NCI-H524 treated with DMSO at 0.1 percent for 48 hours (cell line): Measurements from ENCODE around the gene SF3B2.
A peak's percentile ranks its signal among the peaks of the same experiment; 100 is the strongest.
"Not testable (repeated sequence)": the region's sequence is repeated elsewhere in the genome, so short reads cannot be mapped to it uniquely, and the experiment has no call there.

Experiments used
- DNase-seq: peaks from one replicate; lab custom pipeline; 2025; lab: John Stamatoyannopoulos, UW

The SF3B2 gene

DNA sequence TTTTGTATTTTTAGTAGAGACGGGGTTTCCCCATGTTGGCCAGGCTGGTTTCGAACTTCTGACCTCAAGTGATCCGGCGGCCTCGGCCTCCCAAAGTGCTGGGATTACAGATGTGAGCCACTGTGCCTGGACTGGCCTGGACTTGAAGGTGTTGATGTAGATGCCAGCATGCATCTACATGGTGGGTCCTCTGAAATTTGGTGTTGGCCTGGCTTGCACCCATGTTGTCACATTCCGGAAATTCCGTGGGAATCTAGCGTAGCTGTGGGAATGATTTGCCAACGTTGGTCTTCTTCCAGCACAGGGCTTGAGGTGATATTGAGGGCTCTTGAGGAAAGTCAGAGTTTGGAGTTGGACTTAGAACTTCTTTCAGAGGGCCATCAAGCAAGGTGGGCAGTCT is 24.4 kb downstream of the SF3B2 start:
- no peak for DNase-seq

- no peak for DNase-seq
Measured at GRCh38 chr11:66077927-66078326, 25.8 kb downstream of the SF3B2 start.

DNA sequence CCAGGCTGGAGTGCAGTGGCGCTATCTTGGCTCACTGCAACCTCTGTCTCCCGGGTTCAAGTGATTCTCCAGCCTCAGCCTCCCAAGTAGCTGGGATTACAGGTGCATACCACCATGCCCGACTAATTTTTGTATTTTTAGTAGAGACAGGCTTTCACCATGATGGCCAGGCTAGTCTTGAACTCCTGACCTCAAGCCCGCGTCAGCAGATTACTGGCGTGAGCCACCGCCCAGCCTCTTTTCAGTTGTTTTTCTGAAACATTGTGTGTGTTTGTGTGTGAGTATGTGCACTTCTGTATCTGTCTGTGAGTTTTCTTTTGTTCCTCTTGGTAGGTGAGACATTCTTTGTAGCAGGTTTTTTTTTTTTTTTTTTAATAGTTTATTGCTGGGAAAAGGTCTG is 26.8 kb downstream of the SF3B2 start:
- not testable (repeated sequence) for DNase-seq

DNA sequence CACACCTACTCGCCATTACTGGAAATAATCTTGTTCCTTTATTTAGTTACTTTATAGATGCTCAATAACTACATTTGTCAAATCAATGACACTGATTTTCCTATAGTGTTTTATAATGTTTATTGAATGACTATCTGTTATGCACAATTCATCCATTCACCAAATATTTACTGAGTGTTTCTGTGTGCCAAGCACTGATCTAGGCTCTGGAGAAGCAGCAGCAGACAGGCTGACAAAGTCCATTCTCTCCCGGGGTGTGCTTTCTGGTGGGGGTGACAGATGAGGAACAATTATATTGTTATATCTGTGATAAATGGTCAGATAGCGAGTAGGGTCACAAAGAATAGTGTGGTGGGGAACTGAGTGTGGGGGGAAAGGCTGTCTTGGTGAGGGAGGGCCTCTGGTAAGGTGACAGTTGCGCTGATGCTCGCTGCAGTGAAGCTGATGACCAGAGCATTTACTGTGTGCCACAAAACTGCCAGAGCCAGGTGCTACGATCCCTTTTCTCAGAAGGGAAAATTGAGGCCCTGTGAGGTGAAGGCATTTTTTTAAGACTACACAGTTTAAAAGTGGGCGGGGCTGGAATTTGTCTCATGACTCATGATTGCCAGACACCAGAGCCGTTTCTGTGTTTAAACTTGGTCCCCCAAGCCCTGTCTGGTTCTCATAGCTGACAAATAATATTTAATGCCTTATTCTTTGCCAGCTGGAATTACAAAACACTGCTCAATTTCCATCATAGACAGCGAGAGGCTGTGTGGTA is 28.1 kb downstream of the SF3B2 start:
- no peak for DNase-seq

GRCh38 chr11:66081505-66081904 is 29.3 kb downstream of the SF3B2 start:
- DNase-seq, result no peak

DNA sequence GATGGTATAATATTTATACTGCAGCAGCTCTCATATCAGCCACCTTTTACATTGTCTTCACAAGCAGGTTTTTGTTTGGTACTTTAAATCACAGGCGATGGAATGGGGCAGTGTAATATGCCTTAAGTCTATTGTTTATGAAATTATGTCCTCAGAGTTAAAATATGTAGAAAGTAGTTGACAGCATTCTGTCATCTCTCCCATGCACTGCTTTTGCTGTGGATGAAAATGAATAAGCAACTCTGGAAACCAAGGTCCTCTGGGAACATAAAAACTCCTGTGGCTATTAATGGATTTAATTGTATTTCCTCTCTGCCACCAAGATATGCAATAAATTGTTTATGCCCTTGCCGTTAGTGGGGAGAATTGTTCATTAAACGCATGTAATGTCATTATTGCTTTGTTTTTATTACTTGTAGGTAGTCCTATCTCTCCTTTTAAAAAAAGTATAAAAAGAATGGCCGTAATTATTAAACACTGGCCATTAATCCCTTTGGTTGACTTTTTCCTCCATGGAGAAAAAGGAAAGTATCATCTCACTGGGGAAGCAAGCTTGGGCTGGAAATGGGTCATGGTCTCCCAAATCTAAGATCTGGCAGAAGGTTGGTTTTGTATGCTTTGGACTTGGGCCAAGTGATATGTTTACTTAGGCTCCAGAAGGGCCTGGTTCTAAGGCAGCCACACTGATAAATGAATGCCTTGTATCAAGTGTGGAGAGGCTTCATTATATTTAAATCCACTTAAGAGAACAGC is 31.0 kb downstream of the SF3B2 start:
- DNase-seq, result peak; percentile 47

DNA sequence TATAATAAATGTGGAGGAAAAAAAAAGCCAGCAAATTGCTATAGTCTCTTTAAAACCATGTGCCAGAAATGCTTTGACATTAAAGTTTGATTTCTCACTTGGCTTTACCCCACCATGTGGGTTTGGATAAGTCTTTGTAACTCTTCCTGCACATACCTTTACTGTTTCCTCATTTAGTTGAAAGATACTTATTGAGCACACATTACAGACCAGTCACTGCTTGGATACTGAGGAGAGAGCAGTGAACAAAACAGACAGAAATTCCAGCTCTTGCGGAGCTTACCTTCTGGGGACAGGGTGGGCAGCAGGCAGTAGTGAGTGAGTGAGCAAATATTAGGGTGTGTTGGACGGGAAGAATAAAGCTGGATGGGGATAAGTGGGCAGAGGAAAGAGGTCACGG is 31.6 kb downstream of the SF3B2 start:
- DNase-seq, result no peak

GRCh38 chr11:66084821-66085475 is 32.8 kb downstream of the SF3B2 start:
- no peak for DNase-seq

GRCh38 chr11:66087148-66087908 is 35.2 kb downstream of the SF3B2 start:
- DNase-seq, result no peak

DNA sequence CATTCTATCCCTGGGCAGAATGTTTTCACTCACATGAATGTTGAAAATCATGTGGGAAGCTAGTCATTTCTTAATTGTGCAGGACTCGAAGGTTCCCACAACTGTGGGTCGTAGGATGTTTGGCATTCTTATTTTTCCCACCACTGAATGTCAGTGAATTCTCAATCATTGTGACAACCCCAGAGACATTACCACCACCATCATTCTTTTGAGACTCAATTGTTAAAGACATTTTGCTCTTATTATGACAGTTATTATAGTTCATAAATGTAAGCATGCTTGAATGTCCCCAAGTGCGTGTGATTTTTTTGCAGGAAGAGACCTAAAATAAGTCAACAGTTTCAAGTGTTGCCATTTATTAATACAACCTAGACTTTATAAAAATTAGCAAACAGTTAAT is 36.9 kb downstream of the SF3B2 start:
- DNase-seq, result no peak

- no peak for DNase-seq
Measured at GRCh38 chr11:66090288-66090687, 38.1 kb downstream of the SF3B2 start.

DNA sequence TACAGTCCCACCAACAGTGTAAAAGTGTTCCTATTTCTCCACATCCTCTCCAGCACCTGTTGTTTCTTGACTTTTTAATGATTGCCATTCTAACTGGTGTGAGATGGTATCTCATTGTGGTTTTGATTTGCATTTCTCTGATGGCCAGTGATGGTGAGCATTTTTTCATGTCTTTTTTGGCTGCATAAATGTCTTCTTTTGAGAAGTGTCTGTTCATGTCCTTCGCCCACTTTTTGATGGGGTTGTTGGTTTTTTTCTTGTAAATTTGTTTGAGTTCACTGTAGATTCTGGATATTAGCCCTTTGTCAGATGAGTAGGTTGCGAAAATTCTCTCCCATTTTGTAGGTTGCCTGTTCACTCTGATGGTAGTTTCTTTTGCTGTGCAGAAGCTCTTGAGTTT is 40.0 kb downstream of the SF3B2 start:
- not testable (repeated sequence) for DNase-seq

DNA sequence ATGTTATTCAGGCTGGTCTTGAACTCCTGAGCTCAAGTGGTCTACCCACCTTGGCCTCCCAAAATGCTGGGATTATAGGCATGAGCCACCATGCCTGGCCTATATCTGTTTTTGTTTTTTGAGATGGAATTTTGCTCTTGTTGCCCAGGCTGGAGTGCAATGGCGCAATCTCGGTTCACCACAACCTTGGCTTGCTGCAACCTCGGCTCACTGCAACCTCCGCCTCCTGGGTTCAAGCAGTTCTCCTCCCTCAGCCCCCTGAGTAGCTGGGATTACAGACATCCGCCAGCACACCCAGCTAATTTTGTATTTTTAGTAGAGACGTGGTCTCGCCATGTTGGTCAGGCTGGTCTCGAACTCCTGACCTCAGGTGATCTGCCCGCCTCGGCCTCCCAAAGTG is 47.6 kb downstream of the SF3B2 start:
- DNase-seq, result not testable (repeated sequence)

GRCh38 chr11:66100272-66101065 is 48.3 kb downstream of the SF3B2 start:
- DNase-seq, result no peak

GRCh38 chr11:66101066-66101464 is 48.9 kb downstream of the SF3B2 start:
- DNase-seq, result no peak

- no peak for DNase-seq
Measured at GRCh38 chr11:66104057-66104638, 52.0 kb downstream of the SF3B2 start.

- DNase-seq, result no peak
Measured at GRCh38 chr11:66106786-66107599, 54.8 kb downstream of the SF3B2 start.

GRCh38 chr11:66107600-66108510 is 55.7 kb downstream of the SF3B2 start:
- no peak for DNase-seq

DNA sequence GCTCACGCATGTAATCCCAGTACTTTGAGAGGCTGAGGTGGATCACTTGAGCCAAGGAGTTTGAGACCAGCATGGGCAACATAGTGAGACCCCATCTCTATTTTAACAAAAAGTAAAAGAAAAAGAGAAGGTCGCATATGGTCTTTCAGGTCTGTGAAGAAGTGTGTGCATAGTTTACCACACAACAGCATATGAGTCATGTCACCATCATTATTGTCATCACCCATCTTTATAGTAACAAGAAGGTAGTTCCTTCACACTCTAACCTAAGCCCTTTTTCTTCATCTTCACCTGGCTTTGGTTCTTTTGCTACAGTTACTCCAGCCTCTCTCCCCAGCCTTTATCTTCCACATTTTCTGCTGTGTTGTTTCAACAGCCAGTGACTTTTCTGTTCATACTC is 57.1 kb downstream of the SF3B2 start:
- DNase-seq, result no peak
